ENCODE measurements around the gene HNRNPUL1.

The HNRNPUL1 gene

DNA sequence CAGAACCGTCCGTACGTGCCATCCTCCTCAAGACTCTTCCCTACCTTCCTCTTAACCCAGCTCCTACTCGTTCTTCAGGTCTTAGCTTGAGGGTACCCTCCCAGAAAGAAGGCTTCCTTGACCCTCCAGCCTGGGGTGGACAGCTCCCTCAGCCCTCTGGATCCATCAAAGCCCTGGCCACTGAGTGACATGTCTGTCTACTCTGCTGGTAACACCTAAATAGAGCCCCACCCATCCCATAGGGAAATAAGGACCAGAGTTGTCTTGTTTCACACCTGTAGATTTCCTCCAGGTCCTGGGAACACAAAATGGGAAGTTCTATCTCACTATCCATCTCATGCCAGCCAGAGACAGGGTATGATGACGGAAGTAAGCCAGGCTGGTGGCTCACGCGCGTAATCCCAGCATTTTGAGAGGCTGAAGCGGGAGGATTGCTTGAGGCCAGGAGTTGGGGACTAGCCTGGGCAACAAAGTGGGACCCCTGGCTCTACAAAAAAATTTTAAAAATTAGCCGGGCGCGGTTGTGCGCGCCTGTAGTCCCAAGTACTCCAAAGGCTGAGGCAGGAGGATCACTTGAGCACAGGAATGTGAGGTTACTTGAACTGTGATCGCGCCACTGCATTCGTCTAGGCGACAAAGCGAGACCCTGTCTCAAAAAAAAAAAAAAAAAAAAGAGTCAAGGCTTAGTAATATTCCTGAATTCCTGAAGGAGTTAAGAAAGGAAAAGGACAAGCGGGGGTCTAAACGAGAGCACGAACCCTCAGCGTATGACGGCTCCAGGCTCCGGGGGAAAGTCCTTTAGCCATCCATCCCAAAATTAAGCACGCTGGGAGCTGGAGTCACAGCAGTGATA lies 45.2 kb downstream of the HNRNPUL1 start:
- no peak for DNase-seq

DNA sequence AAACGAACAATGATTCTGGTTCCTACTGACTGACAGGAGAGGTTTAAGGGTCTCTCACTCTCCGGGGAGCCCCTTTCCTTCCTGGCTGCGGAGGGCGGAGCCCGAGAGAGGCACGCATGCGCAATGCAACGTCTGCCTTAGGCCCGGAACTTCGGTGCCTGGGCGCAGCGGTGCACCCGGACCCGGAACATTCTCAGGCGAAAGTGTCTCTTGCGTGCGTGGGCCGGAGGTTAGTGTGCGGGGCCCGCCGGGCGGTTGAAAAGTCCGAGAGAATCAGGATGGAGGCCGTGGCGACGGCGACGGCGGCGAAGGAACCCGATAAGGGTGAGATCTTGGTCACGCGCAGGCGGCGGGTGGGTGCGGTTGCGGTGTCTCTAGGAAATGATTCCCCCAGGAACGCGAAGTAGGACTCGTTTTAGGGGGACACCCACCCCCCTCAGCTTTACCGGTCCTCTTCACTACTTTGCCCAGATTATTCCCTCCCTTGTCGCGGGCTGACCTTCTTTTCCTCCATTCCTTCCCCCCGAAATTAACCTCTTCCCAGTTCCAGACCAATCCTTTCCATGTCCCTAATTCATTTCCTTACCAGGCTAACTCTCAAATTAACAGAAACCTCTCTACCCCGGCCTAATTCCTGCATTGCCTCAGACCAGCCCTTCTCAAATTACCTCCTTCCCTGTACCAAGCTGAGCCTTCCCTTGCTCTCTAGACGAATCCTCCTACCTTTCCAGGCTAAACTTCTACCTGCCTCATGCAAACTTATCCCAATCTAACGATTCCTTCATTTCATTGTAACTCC lies 46.1 kb downstream of the HNRNPUL1 start, which contains the start of gene CCDC97:
Gene CCDC97, plus strand, starts transcription at position 140 of the 799 bp plus-strand sequence. Its CDS starts 139 bp downstream, at position 279.
- DNase-seq: peak; percentile 91

DNA sequence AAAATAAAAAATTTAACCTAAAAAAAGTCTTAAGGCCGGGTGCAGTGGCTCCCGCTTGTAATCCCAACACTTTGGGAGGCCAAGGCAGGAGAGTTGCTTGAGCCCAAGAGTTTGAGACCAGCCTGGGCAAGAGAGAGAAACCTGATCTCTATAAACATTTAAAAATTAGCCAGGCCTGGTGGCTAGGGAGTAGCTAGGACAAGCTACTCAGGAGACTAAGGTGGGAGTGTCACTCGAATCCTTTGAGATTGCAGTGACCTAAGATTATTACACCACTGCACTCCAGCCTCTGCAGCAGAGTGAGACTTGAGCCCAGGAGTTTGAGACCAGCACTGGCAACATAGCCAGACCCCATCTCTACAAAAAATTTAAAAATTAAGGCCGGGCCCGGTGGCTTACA lies 46.9 kb downstream of the HNRNPUL1 start:
- DNase-seq: no peak

DNA sequence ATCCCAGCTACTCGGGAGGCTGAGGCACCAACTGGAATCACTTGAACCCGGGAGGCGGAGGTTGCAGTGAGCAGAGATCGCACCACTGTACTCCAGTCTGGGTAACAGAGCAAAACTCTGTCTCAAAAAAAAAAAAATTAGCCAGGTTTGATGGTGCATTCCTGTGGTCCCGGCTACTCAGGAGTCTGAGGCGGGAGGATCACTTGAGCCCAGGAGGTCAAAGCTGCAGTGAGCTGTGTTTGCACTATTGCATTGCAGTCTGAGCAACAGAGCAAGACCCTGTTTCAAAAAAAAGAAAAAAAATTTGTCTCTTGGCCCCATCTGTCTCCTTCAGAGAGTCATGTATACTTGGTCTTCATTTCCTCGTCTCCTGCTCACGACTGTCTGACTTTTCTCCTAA lies 47.4 kb downstream of the HNRNPUL1 start:
- DNase-seq: no peak

DNA sequence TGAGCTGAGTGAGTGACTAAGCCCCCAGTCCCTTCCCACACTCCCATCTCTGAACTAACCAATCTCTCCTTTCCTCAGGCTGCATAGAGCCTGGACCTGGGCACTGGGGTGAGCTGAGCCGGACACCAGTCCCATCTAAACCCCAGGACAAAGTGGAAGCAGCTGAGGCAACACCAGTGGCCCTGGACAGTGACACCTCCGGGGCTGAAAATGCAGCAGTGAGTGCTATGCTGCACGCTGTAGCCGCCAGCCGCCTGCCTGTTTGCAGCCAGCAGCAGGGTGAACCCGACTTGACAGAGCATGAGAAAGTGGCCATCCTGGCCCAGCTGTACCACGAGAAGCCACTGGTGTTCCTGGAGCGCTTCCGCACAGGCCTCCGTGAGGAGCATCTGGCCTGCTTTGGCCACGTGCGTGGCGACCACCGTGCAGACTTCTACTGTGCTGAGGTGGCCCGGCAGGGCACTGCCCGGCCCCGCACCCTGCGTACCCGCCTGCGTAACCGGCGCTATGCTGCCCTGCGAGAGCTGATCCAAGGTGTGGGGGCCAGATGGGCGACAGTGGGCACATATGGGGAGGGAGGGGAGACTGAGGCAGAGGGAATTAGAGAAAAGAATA lies 52.2 kb downstream of the HNRNPUL1 start:
- DNase-seq: no peak

DNA sequence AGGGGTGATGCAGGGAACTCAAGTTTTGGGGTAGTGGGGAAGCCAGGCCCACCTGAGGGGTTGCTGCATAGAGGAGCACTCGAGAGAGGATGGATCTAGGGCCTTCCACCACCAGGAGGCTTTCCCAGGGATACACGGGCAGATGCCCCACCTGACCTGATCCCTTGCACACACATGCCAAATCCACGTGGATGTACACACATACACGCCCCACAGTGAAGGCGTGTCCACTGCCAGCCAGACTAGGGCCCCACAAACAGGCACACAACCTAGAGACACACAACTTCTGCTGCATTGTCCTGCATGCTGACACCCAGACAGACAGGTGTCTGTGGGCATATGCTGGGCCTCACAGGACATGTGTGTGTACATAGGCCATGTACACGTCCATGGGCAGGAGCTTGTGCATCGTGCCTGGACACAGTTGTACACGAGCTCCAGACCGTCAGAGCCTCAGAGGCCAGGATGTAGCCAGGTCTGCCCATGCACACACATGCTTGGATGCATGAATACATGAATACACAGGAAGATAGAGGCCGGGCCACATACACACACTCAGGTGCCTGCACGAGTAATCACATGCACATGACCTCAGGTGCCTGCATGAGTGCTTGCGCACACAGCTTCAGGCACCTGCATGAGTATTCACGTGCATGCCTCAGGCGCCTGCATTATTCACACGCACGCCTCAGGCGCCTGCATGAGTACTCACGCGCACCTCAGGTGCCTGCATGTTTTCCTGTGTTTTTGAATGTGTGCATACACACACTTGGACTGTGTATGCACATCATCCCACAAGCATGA lies 54.7 kb downstream of the HNRNPUL1 start:
- no peak for DNase-seq

DNA sequence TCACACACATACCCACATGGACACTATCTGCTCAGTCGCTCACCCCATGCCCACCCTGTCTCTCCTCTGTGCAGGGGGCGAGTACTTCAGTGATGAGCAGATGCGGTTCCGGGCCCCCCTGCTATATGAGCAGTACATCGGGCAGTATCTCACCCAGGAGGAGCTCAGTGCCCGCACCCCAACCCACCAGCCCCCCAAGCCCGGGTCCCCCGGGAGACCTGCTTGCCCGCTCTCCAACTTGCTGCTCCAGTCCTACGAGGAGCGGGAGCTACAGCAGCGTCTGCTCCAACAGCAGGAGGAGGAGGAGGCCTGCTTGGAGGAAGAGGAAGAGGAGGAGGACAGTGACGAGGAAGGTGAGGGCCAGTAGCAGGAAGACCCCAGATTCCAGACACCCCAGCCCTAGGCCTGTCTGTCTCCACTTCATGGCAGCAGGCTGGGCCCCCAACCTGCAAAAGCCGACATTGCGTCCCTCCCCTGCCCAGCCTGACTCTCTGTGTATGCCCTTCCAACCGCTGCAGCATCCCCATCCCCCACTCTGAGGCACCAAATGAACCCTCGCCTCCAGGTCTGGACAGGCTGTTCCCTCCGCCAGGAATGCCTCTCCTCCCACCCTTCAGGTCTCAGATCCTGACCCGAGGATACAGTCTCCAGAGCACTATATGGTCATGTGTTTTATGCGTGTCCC lies 55.5 kb downstream of the HNRNPUL1 start:
- no peak for DNase-seq

DNA sequence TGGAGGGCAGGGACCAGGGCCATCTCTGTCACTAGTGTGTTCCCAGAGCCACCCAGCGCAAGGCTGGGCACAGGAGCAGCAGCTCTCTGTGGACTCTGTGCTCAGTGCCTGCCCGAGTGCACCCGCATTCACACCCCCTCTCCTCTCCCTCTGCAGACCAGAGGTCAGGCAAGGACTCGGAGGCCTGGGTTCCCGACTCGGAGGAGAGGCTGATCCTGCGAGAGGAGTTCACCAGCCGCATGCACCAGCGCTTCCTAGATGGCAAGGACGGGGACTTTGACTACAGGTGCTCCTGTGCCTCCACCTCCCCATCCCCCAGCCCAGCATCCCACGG lies 56.0 kb downstream of the HNRNPUL1 start:
- no peak for DNase-seq

DNA sequence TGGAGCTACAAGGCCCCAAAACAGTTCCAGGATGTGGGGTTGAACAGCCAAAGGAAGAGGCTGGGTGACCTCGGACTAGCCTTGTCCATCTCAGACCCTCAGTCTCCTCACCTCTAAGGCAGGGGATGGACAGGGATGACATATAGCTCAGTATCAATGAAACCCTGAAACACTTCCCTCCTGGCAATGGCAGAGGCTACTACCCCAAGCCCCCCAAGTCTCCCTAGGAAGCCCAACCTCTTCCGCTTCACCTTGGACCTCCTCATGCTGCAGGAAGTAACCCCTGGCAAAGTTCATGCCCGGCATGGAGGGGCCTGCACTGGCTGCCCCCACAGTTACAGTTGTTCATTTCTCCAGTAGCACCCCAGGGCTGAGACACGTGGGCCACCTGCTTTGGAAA lies 56.4 kb downstream of the HNRNPUL1 start:
- no peak for DNase-seq

DNA sequence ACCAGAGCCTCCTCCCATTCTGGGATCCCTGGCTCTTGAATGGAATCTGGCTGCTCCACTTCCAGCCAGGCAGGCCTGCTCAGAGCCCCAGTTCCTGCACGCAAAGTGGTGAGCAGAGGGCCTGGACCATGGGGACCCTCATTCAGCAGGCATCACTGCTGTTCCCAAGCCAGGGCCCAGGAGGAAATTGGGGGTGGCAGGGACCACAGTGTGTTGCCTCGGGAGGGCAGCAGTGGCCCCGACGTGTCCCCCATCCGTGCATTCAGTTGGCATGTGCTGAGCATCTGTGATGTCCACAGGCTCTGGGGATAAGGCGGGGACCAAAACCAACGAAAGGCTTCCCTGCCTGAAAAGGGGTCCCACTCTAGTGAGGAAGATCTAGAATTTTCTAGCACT lies 57.0 kb downstream of the HNRNPUL1 start:
- no peak for DNase-seq

DNA sequence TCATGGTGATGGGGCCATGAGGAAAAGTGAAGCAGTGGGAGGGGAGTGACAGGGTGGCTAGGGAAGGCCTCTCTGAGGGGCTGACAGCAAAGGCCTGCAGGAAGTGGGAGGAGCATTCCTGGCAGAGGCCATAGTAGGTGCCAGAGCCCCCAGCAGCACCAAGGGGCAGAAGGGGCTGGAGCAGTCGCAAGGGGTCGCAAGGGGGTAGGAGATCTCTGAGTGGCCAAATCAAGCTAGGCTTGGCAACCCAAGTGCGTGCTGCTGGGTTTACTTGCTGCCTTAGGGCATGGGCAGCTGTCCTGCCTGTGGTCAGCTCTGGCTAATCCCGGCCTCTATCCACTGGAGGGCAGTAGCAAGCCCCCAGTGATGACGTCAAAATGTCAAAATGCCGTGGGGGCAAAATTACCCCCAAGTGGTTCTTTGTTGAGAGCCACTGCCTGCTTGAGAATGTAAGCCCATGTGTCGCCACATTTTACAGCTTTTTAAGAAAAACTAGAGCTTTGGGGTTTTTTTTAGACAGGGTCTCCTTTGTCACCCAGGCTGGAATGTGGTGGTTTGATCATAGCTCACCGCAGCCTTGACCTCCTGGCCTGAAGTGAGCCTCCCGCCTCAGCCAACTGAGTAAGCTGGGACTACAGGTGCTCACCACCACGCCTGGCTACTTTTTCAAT lies 57.6 kb downstream of the HNRNPUL1 start:
- peak; percentile 30 for DNase-seq

DNA sequence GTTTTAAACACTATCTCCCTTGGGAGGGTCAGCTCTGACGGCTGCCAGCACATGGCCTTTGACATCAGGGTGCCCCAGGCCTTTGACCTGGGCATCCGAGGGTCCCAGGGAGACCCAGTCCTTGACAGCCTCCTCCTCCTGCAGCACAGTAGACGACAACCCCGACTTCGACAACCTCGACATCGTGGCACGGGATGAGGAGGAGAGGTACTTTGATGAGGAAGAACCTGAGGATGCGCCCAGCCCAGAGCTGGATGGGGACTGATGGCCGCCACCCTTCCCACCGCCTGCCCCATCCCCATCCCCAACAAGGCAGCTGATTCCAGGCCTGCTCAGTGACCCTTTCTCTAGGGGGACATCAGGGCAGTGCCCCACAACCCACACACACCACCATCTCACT lies 58.3 kb downstream of the HNRNPUL1 start:
- no peak for DNase-seq

DNA sequence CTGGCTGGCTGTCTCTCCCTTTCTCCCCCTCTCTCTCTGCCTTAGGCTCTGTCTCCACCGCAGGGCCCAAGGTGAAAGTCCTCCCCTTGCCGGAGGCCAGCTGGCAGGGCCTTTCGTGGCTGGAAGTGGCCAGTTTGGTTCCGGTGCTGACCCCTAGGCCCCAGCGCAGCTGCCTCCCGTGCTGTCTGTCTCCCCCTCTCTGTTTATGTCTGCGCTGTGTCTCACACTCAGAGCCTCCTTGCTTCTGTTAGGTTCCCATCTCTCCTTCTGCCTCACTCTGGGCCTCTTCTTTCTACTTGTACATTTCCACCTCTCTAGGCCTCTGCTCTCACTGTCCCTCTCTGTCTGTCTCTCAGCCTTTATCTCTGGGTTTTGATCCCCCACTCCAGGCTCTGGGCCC lies 58.9 kb downstream of the HNRNPUL1 start:
- DNase-seq: no peak

DNA sequence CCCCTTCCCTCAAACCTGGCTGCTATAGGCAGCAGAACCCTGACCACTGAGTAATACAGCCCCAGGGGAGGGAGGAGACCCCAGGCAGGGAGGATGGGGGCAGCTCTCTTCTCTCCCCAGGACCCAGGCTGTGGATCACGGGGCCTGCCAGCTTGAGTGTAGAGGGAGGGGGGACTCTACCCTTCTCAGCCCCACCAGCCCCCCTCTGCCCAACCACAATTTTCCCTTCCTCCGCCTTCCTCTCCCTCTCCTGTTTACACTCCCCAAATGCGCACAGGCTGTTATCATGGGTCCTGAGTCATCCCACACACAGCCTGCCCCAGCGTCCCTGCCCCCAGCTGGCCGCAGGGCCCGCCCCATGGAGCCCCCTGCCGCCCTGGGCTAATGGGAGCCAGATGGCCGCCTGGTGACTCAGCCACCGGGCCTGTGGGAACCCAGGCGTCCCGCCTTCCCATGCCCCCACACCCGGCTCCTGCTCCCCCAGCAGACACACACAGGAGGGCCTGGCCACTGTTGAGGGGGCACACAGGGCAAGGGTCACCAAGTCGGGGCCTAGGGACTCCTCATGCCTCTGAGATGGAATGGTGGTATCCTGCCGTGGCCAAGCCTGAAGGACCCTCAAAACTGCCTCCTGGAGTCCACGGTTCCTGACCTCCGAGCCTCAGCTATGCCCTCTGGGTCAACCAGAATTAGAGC lies 59.4 kb downstream of the HNRNPUL1 start:
- DNase-seq: no peak

DNA sequence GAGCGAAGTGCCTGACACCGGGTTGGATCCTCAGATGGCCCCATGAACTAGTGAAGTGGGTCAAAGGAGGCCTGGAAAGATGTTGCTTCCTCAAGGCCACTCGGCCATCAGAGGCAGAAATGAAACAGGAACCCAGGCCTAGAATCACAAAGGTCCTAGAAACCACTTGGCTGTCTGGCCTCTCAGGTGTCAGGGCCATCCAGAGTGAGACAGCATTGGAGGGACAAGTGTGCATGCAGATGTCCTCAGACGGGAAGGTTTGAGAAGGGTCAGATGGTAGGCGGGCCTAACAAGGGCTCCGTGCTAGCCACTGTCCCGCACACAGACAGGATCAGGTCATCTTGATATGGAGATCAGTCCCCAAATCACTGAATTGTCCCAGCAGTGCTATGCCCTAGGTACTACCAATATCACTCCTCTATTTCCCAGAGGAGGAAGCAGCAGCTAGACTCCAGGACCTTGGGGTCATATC lies 60.1 kb downstream of the HNRNPUL1 start:
- no peak for DNase-seq

DNA sequence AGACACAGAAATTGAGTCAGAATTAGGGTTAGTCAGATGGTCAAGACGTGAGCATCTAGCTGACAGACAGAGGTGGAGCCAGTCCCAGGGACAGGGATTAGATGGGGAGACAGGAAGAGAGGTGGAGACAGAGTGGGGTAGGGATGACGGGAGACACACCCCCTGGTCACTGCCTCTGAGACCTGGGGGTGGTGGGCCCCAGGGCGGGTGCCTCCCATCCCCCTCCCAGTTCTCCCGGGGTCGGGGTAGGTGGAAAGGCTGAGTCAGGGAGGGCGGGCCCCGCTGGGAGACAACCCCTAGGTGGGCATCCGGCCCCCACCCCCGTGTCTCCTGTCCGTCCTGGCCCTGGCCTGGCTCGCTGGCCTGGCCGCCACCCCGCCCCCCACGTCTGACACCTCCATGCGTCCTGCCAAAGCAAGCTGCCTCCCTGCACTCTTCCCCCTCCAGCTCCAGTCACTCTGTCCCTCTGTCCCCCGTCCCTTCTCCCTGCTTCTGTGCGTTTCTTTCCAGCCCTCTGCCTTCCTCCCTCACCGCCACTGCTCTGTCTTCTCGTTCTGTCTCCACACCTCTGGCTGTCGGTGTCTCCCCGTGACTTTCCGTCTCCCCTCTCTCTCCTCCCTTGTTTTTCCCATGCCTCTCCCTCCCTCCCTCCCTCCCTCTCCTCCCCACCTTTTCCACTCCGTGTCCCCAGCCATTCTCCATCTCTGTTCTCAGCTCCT lies 60.9 kb downstream of the HNRNPUL1 start:
- no peak for DNase-seq

DNA sequence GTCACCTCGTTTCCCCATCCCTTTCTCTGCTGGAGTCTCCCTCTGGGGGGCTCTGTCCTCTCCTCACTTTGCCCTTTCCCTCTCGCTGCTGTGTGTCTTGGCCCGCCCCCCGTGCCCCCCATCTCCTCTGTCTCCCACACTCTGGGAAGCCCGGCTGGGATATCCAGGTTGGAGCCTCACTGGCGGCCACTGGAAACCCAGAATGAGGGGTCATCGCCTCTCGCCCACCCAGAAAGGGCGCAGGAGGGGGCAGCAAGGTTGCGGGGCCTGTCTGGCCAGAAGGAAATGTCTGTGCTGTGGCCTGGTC lies 61.4 kb downstream of the HNRNPUL1 start:
- DNase-seq: no peak

DNA sequence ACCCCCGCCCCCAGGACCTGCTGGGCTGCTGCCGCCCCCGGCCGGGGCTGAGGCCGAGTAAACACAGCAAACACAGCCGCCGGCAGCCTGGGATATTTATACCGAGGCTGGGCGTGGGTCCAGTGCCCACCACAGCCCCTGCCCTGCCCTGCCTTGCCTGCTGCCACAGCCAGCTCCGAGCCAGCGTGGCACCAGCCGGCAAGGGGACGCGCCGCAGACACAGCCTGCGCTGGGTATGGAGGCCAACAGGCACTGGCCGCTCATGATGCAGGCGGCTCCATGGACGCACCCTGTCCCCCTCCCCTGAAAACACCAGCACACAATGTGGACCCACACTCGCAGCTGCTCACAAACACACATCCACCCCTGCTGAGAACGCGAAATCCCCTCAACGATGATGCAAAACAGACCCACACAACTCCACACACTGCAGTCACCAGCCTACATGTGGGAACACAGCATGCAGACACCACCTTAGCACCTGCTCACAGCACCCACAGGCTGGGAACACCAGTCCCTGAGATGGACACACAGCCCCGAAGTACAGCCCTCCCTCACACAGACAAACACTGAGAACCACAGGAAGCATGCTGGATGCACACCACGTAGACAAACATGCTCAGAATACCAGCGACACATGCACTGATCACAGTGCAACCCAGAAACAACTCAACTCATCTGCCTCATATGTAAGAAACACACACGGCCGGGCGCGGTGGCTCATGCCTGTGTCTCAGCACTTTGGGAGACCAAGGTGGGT lies 62.0 kb downstream of the HNRNPUL1 start:
- DNase-seq: peak; percentile 28

DNA sequence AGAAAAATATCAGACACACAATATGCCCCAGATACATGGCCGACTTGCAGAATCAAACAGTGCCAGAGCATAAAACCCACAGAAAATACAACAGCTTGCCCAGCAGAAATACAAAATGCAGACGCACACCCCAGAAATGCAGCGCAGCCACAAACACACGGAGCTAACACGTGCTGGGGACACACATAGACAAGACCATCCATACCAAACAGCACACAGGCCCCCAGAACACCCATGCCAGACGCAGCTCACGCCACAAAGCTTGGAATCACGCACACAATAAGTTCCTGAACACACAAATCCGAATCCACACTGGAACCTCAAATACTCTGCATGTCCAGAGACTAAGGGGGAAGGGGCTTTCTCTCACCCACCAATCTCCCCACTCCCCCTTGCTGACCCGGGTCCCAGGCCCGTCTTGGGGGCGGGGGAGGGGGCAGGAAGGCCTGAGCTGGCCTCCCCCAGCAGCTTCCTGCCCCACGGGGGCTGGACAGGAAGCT lies 63.0 kb downstream of the HNRNPUL1 start:
- DNase-seq: peak; percentile 53

Measured in CD4-positive, alpha-beta T cell treated with Interleukin-21 for 1 hour (primary cell).